Stimulated activated CD8-positive, alpha-beta memory T cell treated with anti-CD3 and anti-CD28 coated beads, Interleukin-7, amount 100 ng/mL, for 24 hours (primary cell): ENCODE data around the gene HRH1.
"Not testable (repeated sequence)": the region's sequence is repeated elsewhere in the genome, so short reads cannot be mapped to it uniquely, and the experiment has no call there.

Experiments used
- DNase-seq: peaks from one replicate; pipeline ENCODE4 v3.0.0-alpha.2; 2020; ENCODE audit warnings: low read depth

The HRH1 gene

GRCh38 chr3:11140713-11141104 lies 13.6 kb upstream of the HRH1 start:
- no peak for DNase-seq

GRCh38 chr3:11143476-11143875 lies 10.8 kb upstream of the HRH1 start:
- DNase-seq: no peak

GRCh38 chr3:11144996-11145395 lies 9.3 kb upstream of the HRH1 start:
- DNase-seq: no peak

- no peak for DNase-seq
Measured at GRCh38 chr3:11145888-11146287, 8.4 kb upstream of the HRH1 start.

GRCh38 chr3:11146773-11147660 lies 7.3 kb upstream of the HRH1 start:
- DNase-seq: no peak

- DNase-seq: no peak
Measured at GRCh38 chr3:11150256-11150655, 4.0 kb upstream of the HRH1 start.

GRCh38 chr3:11152301-11152700 lies 2.0 kb upstream of the HRH1 start:
- DNase-seq: no peak

GRCh38 chr3:11154953-11155325 lies 646 bp downstream of the HRH1 start:
- DNase-seq: no peak

GRCh38 chr3:11155341-11156025 lies 1.2 kb downstream of the HRH1 start:
- no peak for DNase-seq

GRCh38 chr3:11156026-11156410 lies 1.7 kb downstream of the HRH1 start:
- no peak for DNase-seq

GRCh38 chr3:11157421-11157820 lies 3.1 kb downstream of the HRH1 start:
- no peak for DNase-seq

GRCh38 chr3:11159421-11159904 lies 5.2 kb downstream of the HRH1 start:
- DNase-seq: no peak

- no peak for DNase-seq
Measured at GRCh38 chr3:11161666-11162065, 7.4 kb downstream of the HRH1 start.

- DNase-seq: no peak
Measured at GRCh38 chr3:11162401-11163345, 8.4 kb downstream of the HRH1 start.

GRCh38 chr3:11164607-11165006 lies 10.3 kb downstream of the HRH1 start:
- no peak for DNase-seq

GRCh38 chr3:11165476-11165875 lies 11.2 kb downstream of the HRH1 start:
- DNase-seq: no peak

GRCh38 chr3:11166807-11167400 lies 12.6 kb downstream of the HRH1 start:
- DNase-seq: not testable (repeated sequence)

GRCh38 chr3:11167590-11167989 lies 13.3 kb downstream of the HRH1 start:
- DNase-seq: no peak

- no peak for DNase-seq
Measured at GRCh38 chr3:11168406-11168805, 14.1 kb downstream of the HRH1 start.

- DNase-seq: no peak
Measured at GRCh38 chr3:11168881-11169805, 14.8 kb downstream of the HRH1 start.
